Stomach smooth muscle (tissue), 2 donors: Measurements from ENCODE around the gene GRK3.

ENCODE experiments used
- H3K27ac ChIP-seq: one replicate; pipeline ENCODE4 v1.7.0; 2013; ENCODE audit warnings: mild to moderate bottlenecking, low read length, inconsistent platforms
- H3K27me3 ChIP-seq, 2 donors: one replicate each; pipeline ENCODE4 v1.7.0; 2013; ENCODE audit warnings: low read length in 2 of 2; ENCODE audit not compliant: insufficient read depth in 2 of 2, control insufficient read depth in 1 of 2
- H3K36me3 ChIP-seq, 2 donors: one replicate each; pipeline ENCODE4 v1.7.0; 2013; ENCODE audit warnings: low read length in 2 of 2; ENCODE audit not compliant: control insufficient read depth in 2 of 2, insufficient read depth in 2 of 2
- H3K4me1 ChIP-seq: one replicate; pipeline ENCODE4 v1.7.0; 2013; ENCODE audit warnings: low read length; ENCODE audit not compliant: control insufficient read depth, insufficient read depth
- H3K4me3 ChIP-seq, 2 donors: one replicate each; pipeline ENCODE4 v1.7.0; 2013; ENCODE audit warnings: low read length in 2 of 2
- H3K9ac ChIP-seq, 2 donors: one replicate each; pipeline ENCODE4 v1.7.0; 2013; ENCODE audit warnings: low read length in 2 of 2, mild to moderate bottlenecking in 1 of 2
- H3K9me3 ChIP-seq, 2 donors: one replicate each; pipeline ENCODE4 v1.7.0; 2013; ENCODE audit warnings: low read length in 2 of 2; ENCODE audit not compliant: control insufficient read depth in 2 of 2
- donor health status: healthy.
- donor health status: Pancreatic carcinoma.

The GRK3 gene

GRCh38 chr22:25710501-25710900 lies 146.0 kb downstream of the GRK3 start:
- no peaks in the 10 kb centered on the region for H3K4me1 ChIP-seq
- H3K9ac ChIP-seq: no peak overlapping the region
- no peaks in the 10 kb centered on the region for H3K9me3 ChIP-seq
- H3K36me3 ChIP-seq: peaks cover 0 to 3% of the 10 kb centered on the region in 2 donors
- H3K4me3 ChIP-seq: no peak overlapping the region
- H3K27me3 ChIP-seq: no peaks in the 10 kb centered on the region
- H3K27ac ChIP-seq: no peak overlapping the region

- Histone ChIP-seq H3K9ac (no peak overlapping the region), H3K4me3 (no peak overlapping the region), H3K4me1 (no peaks in the 10 kb centered on the region), H3K27ac (no peak overlapping the region), H3K9me3 (no peaks in the 10 kb centered on the region), H3K27me3 (no peaks in the 10 kb centered on the region), H3K36me3 (peaks cover 0 to 3% of the 10 kb centered on the region in 2 donors)
Observed at GRCh38 chr22:25711491-25711890, 147.0 kb downstream of the GRK3 start.

GRCh38 chr22:25712661-25713400 lies 148.4 kb downstream of the GRK3 start:
- Histone ChIP-seq H3K4me1 (no peaks in the 10 kb centered on the region), H3K9me3 (no peaks in the 10 kb centered on the region), H3K27me3 (no peaks in the 10 kb centered on the region), H3K9ac (no peak overlapping the region), H3K36me3 (no peaks in the 10 kb centered on the region), H3K4me3 (no peak overlapping the region), H3K27ac (no peak overlapping the region)

- Histone ChIP-seq H3K27me3 (no peaks in the 10 kb centered on the region), H3K4me3 (no peak overlapping the region), H3K9me3 (no peaks in the 10 kb centered on the region), H3K27ac (no peak overlapping the region), H3K9ac (no peak overlapping the region), H3K36me3 (peaks cover 0 to under 1% of the 10 kb centered on the region in 2 donors), H3K4me1 (no peaks in the 10 kb centered on the region)
Observed at GRCh38 chr22:25714070-25714469, 149.6 kb downstream of the GRK3 start.

- H3K36me3 ChIP-seq: peaks cover 0 to 2% of the 10 kb centered on the region in 2 donors
- H3K9me3 ChIP-seq: no peaks in the 10 kb centered on the region
- H3K9ac ChIP-seq: no peak overlapping the region
- H3K4me3 ChIP-seq: no peak overlapping the region
- no peak overlapping the region for H3K27ac ChIP-seq
- no peaks in the 10 kb centered on the region for H3K27me3 ChIP-seq
- H3K4me1 ChIP-seq: no peaks in the 10 kb centered on the region
Observed at GRCh38 chr22:25714739-25715138, 150.3 kb downstream of the GRK3 start.

- Histone ChIP-seq H3K27me3 (no peaks in the 10 kb centered on the region), H3K27ac (no peak overlapping the region), H3K9me3 (no peaks in the 10 kb centered on the region), H3K4me1 (no peaks in the 10 kb centered on the region), H3K4me3 (no peak overlapping the region), H3K36me3 (peaks cover 0 to 2% of the 10 kb centered on the region in 2 donors), H3K9ac (no peak overlapping the region)
Observed at GRCh38 chr22:25716637-25717036, 152.2 kb downstream of the GRK3 start.

- Histone ChIP-seq H3K27ac (no peak overlapping the region), H3K9me3 (no peaks in the 10 kb centered on the region)
Observed at GRCh38 chr22:25718135-25718840, 153.8 kb downstream of the GRK3 start.

GRCh38 chr22:25722223-25722622 lies 157.7 kb downstream of the GRK3 start:
- no peaks in the 10 kb centered on the region for H3K9me3 ChIP-seq
- H3K4me1 ChIP-seq: no peaks in the 10 kb centered on the region
- no peaks in the 10 kb centered on the region for H3K27me3 ChIP-seq
- peaks cover 0 to 4% of the 10 kb centered on the region in 2 donors for H3K36me3 ChIP-seq
- no peak overlapping the region for H3K9ac ChIP-seq
- no peak overlapping the region for H3K27ac ChIP-seq
- H3K4me3 ChIP-seq: no peak overlapping the region

More at GRCh38 chr22:25718135-25718840, 153.8 kb downstream of the GRK3 start:
- Histone ChIP-seq H3K4me3 (no peak overlapping the region), H3K9ac (no peak overlapping the region), H3K36me3 (peaks cover 0 to 4% of the 10 kb centered on the region in 2 donors), H3K4me1 (no peaks in the 10 kb centered on the region), H3K27me3 (no peaks in the 10 kb centered on the region)

- no peaks in the 10 kb centered on the region for H3K9me3 ChIP-seq
- no peaks in the 10 kb centered on the region for H3K27me3 ChIP-seq
- H3K27ac ChIP-seq: no peak overlapping the region
- peaks cover 0 to 4% of the 10 kb centered on the region in 2 donors for H3K36me3 ChIP-seq
- H3K4me1 ChIP-seq: no peaks in the 10 kb centered on the region
- H3K9ac ChIP-seq: no peak overlapping the region
- H3K4me3 ChIP-seq: no peak overlapping the region
Observed at GRCh38 chr22:25722626-25723025, 158.2 kb downstream of the GRK3 start.

- Histone ChIP-seq H3K36me3 (peaks cover 0 to 2% of the 10 kb centered on the region in 2 donors), H3K9me3 (no peaks in the 10 kb centered on the region), H3K27me3 (no peaks in the 10 kb centered on the region), H3K4me3 (no peak overlapping the region), H3K27ac (no peak overlapping the region), H3K4me1 (no peaks in the 10 kb centered on the region), H3K9ac (no peak overlapping the region)
Observed at GRCh38 chr22:25726241-25726640, 161.8 kb downstream of the GRK3 start.

- Histone ChIP-seq H3K9me3 (no peaks in the 10 kb centered on the region), H3K27me3 (peaks cover 0 to 2% of the 10 kb centered on the region in 2 donors), H3K4me3 (no peak overlapping the region), H3K27ac (no peak overlapping the region), H3K9ac (no peak overlapping the region), H3K36me3 (peaks cover 0 to under 1% of the 10 kb centered on the region in 2 donors), H3K4me1 (no peaks in the 10 kb centered on the region)
Observed at GRCh38 chr22:25728071-25728470, 163.6 kb downstream of the GRK3 start.
